DND-41 (cell line): ENCODE results near the gene WRNIP1.

Experiments
- CTCF ChIP-seq: IDR thresholded peaks from 2 replicates; pipeline ENCODE4 v1.5.1; 2012; ENCODE audit warnings: borderline replicate concordance, low read length, moderate library complexity, mild to moderate bottlenecking; ENCODE audit not compliant: poor library complexity, severe bottlenecking; ENCODE audit errors: extremely low read depth
- EZH2 ChIP-seq: IDR thresholded peaks from 3 replicates; pipeline ENCODE4 v1.6.1; 2012; ENCODE audit warnings: borderline replicate concordance, low read depth, mild to moderate bottlenecking, moderate library complexity, low read length, inconsistent platforms; ENCODE audit not compliant: severe bottlenecking

GRCh38 chr6:2758980-2759379 is 6.2 kb upstream of the WRNIP1 start:
- TF ChIP-seq CTCF = no peak
- TF ChIP-seq EZH2 = no peak
